KOPT-K1 (cell line): ENCODE measurements around the gene SREBF2.

ENCODE experiments used
- H3K27ac ChIP-seq: fragments of 200-600 bp; sonication (generic); 2 replicates; pipeline ENCODE4 v1.5.1; 2016; ENCODE audit warnings: antibody characterized with exemption, mild to moderate bottlenecking, low read depth, low read length; ENCODE audit not compliant: poor library complexity, severe bottlenecking
- H3K36me3 ChIP-seq: fragments of 200-600 bp; sonication (generic); 2 replicates; pipeline ENCODE4 v1.5.1; 2017; ENCODE audit warnings: antibody characterized with exemption, mild to moderate bottlenecking, low read length, moderate library complexity; ENCODE audit not compliant: insufficient read depth
- H3K9me3 ChIP-seq: fragments of 200-600 bp; sonication (generic); 2 replicates; pipeline ENCODE4 v1.5.1; 2017; ENCODE audit warnings: antibody characterized with exemption, low read length, mild to moderate bottlenecking; ENCODE audit not compliant: insufficient read depth, poor library complexity, severe bottlenecking

SREBF2 gene

DNA sequence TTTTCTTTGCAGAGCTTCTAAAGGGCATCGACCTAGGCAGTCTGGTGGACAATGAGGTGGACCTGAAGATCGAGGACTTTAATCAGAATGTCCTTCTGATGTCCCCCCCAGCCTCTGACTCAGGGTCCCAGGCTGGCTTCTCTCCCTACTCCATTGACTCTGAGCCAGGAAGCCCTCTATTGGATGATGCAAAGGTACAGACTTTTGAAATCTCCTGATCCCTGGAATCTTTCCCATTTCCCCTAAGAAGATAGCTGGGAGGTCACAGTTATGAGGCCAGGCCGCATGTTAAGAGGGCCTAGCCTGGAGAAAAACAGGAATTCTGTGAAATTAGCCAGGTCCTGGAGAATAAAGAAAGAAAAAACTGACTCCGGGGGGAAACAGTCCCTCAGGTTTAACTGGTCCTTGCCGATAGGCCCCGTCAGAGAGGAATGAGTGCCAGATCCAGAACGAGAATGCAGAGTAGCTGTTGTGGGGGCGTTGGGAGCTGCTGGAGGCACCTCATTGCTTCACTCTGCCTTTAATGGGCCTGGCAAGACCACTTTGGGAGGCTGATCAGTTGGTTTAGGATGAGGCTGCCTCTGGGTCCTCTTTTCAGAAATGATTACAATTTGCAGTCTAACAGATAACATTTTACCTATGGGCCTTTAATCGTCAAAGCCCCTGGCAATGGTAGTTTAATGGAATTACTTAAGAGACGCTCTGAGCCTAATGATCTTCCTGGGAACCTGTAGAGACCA lies 42.8 kb downstream of the SREBF2 start:
- Histone ChIP-seq H3K9me3 (no peaks in the 10 kb centered on the region), H3K27ac (no peak overlapping the region), H3K36me3 (peaks cover 97% of the 10 kb centered on the region)

DNA sequence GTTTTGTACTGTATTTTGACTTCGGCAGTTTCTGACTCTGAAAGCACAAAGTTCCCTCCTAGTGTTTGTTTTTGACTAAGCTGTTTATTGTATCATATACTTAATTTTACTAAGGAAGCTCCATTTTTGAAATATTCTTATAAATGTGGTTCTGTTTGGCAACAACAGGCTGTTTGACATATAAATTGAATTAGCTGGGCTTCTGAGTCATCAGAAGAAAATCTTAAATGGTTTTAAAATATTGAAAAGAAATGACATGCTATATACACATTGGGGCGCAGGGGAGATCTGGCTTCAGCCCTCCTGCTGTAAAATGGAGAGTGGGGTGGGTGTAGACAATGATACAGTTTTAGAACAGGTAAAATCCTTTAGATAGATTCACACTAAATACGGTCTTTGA lies 43.4 kb downstream of the SREBF2 start:
- no peak overlapping the region for H3K27ac ChIP-seq

DNA sequence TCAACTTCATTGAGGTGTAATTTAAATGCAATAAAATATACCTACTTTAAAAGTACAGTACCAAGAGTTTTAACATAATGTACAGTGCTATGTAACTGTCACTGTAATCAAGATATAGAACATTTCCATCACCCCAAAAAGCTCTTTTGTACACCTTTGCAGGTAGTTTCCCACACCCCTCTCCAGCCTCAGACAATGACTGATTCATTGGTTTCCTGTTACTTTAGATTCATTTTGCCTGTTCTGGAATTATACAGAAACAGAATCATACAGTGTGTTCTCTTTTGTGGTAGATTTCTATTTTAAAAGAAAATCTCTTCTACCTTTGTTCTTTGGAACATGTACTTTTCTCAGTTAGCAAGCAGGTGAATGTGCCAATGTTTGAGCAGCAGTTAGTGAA lies 43.8 kb downstream of the SREBF2 start:
- no peak overlapping the region for H3K27ac ChIP-seq
- peaks cover 97% of the 10 kb centered on the region for H3K36me3 ChIP-seq
- no peaks in the 10 kb centered on the region for H3K9me3 ChIP-seq

More for the DNA sequence above, 43.4 kb downstream of the SREBF2 start:
- peaks cover 97% of the 10 kb centered on the region for H3K36me3 ChIP-seq
- no peaks in the 10 kb centered on the region for H3K9me3 ChIP-seq

DNA sequence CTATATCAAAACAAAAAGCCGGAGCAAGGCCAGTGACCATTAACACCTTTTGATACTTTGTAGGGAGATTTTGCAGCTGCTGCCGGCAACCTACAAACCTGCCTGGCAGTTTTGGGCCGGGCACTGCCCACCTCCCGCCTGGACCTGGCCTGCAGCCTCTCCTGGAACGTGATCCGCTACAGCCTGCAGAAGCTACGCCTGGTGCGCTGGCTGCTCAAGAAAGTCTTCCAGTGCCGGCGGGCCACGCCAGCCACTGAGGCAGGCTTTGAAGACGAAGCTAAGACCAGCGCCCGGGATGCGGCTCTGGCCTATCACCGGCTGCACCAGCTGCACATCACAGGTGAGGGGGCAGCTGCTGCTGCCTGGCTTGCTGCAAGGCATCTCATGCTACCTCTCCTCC lies 47.7 kb downstream of the SREBF2 start:
- no peak overlapping the region for H3K27ac ChIP-seq
- peaks cover 100% of the 10 kb centered on the region for H3K36me3 ChIP-seq
- H3K9me3 ChIP-seq: no peaks in the 10 kb centered on the region

DNA sequence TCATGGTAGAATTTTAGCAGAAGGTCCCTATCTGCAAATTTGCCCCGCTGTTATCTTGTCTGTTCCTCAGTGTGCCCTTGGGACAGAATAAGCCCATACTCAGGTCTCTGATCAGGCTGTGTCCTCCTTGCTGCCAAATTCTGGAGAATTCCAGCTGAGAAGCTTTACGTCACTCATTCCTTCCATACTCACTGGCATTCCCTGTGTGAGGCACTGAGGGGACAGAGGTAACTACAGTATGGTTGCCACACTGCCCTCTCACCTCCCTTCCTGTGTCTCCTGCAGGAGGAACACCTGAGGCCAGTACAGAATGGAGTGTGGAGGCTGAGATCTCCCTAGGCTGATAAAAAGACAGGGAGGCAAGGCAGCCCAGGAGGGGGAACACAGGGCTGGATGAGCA lies 50.5 kb downstream of the SREBF2 start:
- H3K9me3 ChIP-seq: no peaks in the 10 kb centered on the region
- H3K36me3 ChIP-seq: peaks cover 100% of the 10 kb centered on the region
- no peak overlapping the region for H3K27ac ChIP-seq

- H3K27ac ChIP-seq: no peak overlapping the region
- peaks cover 100% of the 10 kb centered on the region for H3K36me3 ChIP-seq
- no peaks in the 10 kb centered on the region for H3K9me3 ChIP-seq
Measured at GRCh38 chr22:41885116-41885515, 52.2 kb downstream of the SREBF2 start.

- H3K27ac ChIP-seq: no peak overlapping the region
- H3K36me3 ChIP-seq: peaks cover 100% of the 10 kb centered on the region
- H3K9me3 ChIP-seq: no peaks in the 10 kb centered on the region
Measured at GRCh38 chr22:41885516-41885915, 52.6 kb downstream of the SREBF2 start.

DNA sequence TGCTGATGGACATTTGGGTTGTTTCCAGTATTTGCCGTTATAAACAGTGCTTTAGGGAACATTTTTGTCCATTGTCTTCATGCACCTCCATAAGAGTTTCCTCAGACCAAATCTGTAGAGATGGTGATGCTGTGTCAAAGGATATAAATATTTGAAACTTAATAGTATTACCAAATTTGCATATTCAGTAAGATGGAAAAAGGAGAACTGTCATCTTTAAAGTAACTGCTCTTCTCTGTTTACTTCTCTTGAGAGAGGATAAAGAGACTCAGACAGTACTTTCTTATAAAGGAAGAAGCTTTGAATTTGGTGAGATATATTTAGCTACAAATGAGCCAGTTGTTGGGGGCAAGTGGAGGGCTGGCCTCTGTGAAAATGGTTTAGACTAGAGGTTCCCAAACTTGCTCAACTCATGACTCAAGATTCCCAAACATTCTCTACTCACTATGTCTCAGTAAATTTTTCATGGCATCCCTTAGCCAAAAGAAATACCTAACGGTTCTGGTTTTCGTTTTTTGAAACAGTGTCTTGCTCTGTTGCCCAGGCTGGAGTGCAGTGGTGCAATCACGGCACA lies 55.8 kb downstream of the SREBF2 start:
- peaks cover 100% of the 10 kb centered on the region for H3K36me3 ChIP-seq
- H3K27ac ChIP-seq: no peak overlapping the region
- H3K9me3 ChIP-seq: no peaks in the 10 kb centered on the region

- Histone ChIP-seq H3K27ac (no peak overlapping the region), H3K36me3 (peaks cover 100% of the 10 kb centered on the region), H3K9me3 (no peaks in the 10 kb centered on the region)
Measured at GRCh38 chr22:41891407-41891806, 58.5 kb downstream of the SREBF2 start.

- Histone ChIP-seq H3K27ac (no peak overlapping the region), H3K36me3 (peaks cover 100% of the 10 kb centered on the region), H3K9me3 (no peaks in the 10 kb centered on the region)
Measured at GRCh38 chr22:41892721-41893120, 59.8 kb downstream of the SREBF2 start.

DNA sequence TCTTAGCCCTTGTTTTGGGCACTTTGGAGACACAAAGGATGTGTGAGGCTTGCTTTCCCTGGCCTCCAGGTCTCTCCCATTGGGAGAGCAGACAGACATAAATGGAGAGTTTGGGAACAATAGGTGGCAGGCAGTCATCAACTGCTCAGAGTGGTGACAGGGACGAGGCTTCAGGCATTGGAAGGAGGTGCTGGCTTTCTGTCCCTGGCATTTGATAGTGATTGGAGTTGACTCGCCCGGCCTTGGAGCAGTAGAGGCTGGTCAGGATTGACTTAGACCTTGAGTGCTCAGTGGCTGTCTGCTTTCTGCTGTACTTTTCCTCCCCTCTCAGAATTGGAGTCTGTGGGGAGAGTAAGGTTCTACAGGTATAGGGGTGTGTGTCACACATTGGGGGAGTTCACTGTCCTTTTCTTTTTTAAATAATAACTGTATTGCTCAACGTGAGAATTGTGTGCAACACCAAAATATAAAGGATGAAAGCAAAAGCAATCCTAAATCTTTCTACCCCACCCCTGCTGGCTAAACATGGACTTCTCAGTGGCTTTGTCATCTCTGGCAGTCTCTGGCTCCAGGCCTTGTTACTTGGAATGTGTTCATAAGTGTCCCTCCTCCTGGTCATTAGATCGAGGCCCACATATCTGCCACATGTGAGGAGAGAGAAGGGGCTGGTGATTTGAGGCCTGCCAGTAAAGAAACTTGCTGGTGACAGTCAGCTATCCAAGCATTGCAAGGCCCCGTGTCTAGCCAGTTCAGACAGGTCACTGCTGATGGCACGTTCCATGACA lies 60.9 kb downstream of the SREBF2 start:
- peaks cover 100% of the 10 kb centered on the region for H3K36me3 ChIP-seq
- no peaks in the 10 kb centered on the region for H3K9me3 ChIP-seq
- no peak overlapping the region for H3K27ac ChIP-seq

- Histone ChIP-seq H3K27ac (no peak overlapping the region), H3K36me3 (peaks cover 99% of the 10 kb centered on the region), H3K9me3 (no peaks in the 10 kb centered on the region)
Measured at GRCh38 chr22:41898645-41899044, 65.7 kb downstream of the SREBF2 start.

DNA sequence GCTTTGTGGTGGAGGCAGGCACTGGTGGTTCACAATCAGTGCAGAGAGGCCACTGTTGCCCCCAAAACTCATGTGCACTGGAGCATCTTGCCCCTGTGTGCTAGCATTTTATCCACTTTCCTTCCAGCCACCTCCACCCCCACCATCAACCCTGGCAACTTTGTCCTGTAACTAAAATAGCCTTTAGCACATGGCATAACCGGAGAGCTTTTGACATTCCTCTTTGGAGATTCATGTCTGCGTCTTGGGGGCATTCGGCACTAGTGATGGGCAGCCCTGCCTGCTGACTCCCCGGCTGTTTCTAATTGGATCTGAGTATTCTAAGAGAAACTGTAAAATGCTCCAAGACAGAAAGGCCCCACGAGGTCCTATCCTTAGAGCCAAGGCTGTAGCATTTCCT lies 66.2 kb downstream of the SREBF2 start:
- Histone ChIP-seq H3K9me3 (no peaks in the 10 kb centered on the region), H3K27ac (no peak overlapping the region), H3K36me3 (peaks cover 99% of the 10 kb centered on the region)

GRCh38 chr22:41899992-41900651 lies 67.2 kb downstream of the SREBF2 start:
- Histone ChIP-seq H3K27ac (no peak overlapping the region), H3K36me3 (peaks cover 99% of the 10 kb centered on the region), H3K9me3 (no peaks in the 10 kb centered on the region)

GRCh38 chr22:41900652-41901312 lies 67.9 kb downstream of the SREBF2 start:
- H3K9me3 ChIP-seq: no peaks in the 10 kb centered on the region
- H3K36me3 ChIP-seq: peaks cover 99% of the 10 kb centered on the region
- no peak overlapping the region for H3K27ac ChIP-seq
